ENCODE data around the gene CDH23.

The CDH23 gene

GRCh38 chr10:71807557-71808510 lies 411.1 kb downstream of the CDH23 start:
- H3K4me3 ChIP-seq, result no peak overlapping the region
- DNase-seq (ENCODE audit: low spot score in 2 of 2), result no peak
- H3K9me3 ChIP-seq, result no peaks in the 10 kb centered on the region
- no peaks in the 10 kb centered on the region for H3K27me3 ChIP-seq (ENCODE audit: low read depth)
- H3K36me3 ChIP-seq (replicated peaks), result no peaks in the 10 kb centered on the region
- no peaks in the 10 kb centered on the region for H3K4me1 ChIP-seq
- in situ Hi-C loops (cut with MboI; ENCODE audit: low sequenced_read_pairs), result no loop called here

- H3K27me3 ChIP-seq (ENCODE audit: low read depth), result no peaks in the 10 kb centered on the region
- no peaks in the 10 kb centered on the region for H3K4me1 ChIP-seq
- no peak overlapping the region for H3K4me3 ChIP-seq
- H3K9me3 ChIP-seq, result no peaks in the 10 kb centered on the region
- no peaks in the 10 kb centered on the region for H3K36me3 ChIP-seq (replicated peaks)
- in situ Hi-C loops (cut with MboI; ENCODE audit: low sequenced_read_pairs), result no loop called here
- DNase-seq (ENCODE audit: low spot score in 2 of 2), result no peak
Observed at GRCh38 chr10:71809628-71810027, 412.9 kb downstream of the CDH23 start.

- in situ Hi-C loops (cut with MboI; ENCODE audit: low sequenced_read_pairs), result no loop called here
- no peaks in the 10 kb centered on the region for H3K36me3 ChIP-seq (replicated peaks)
- H3K9me3 ChIP-seq, result no peaks in the 10 kb centered on the region
- no peak overlapping the region for H3K4me3 ChIP-seq
- H3K4me1 ChIP-seq, result no peaks in the 10 kb centered on the region
- H3K27me3 ChIP-seq (ENCODE audit: low read depth), result no peaks in the 10 kb centered on the region
- no peak for DNase-seq (ENCODE audit: low spot score in 2 of 2)
Observed at GRCh38 chr10:71810048-71810750, 413.5 kb downstream of the CDH23 start.

- in situ Hi-C loops (cut with MboI; ENCODE audit: low sequenced_read_pairs), result no loop called here
Observed at GRCh38 chr10:71811351-71811750, 414.6 kb downstream of the CDH23 start.

GRCh38 chr10:71812016-71812912 lies 415.5 kb downstream of the CDH23 start:
- no peak overlapping the region for H3K4me3 ChIP-seq
- DNase-seq (ENCODE audit: low spot score in 2 of 2), result peak; percentile 11 to 79
- peaks cover 16% of the 10 kb centered on the region for H3K36me3 ChIP-seq (replicated peaks)
- H3K27me3 ChIP-seq (ENCODE audit: low read depth), result no peaks in the 10 kb centered on the region
- H3K9me3 ChIP-seq, result no peaks in the 10 kb centered on the region
- in situ Hi-C loops (cut with MboI; ENCODE audit: low sequenced_read_pairs), result no loop called here
- no peaks in the 10 kb centered on the region for H3K4me1 ChIP-seq

More at GRCh38 chr10:71811351-71811750, 414.6 kb downstream of the CDH23 start:
- no peaks in the 10 kb centered on the region for H3K27me3 ChIP-seq (ENCODE audit: low read depth)
- H3K4me1 ChIP-seq, result no peaks in the 10 kb centered on the region
- DNase-seq (ENCODE audit: low spot score in 2 of 2), result no peak
- no peak overlapping the region for H3K4me3 ChIP-seq
- H3K9me3 ChIP-seq, result no peaks in the 10 kb centered on the region
- H3K36me3 ChIP-seq (replicated peaks), result peaks cover 6% of the 10 kb centered on the region

GRCh38 chr10:71812913-71813590 lies 416.3 kb downstream of the CDH23 start:
- H3K36me3 ChIP-seq (replicated peaks), result peaks cover 23% of the 10 kb centered on the region
- no peaks in the 10 kb centered on the region for H3K9me3 ChIP-seq
- H3K4me1 ChIP-seq, result no peaks in the 10 kb centered on the region
- in situ Hi-C loops (cut with MboI; ENCODE audit: low sequenced_read_pairs), result no loop called here
- no peak overlapping the region for H3K4me3 ChIP-seq
- DNase-seq (ENCODE audit: low spot score in 2 of 2), result no peak
- no peaks in the 10 kb centered on the region for H3K27me3 ChIP-seq (ENCODE audit: low read depth)

- Histone ChIP-seq H3K36me3 (replicated peaks) (peaks cover 43% of the 10 kb centered on the region), H3K4me1 (no peaks in the 10 kb centered on the region), H3K9me3 (no peaks in the 10 kb centered on the region), H3K4me3 (no peak overlapping the region), H3K27me3 (ENCODE audit: low read depth) (no peaks in the 10 kb centered on the region)
- in situ Hi-C loops (cut with MboI; ENCODE audit: low sequenced_read_pairs), result no loop called here
- DNase-seq (ENCODE audit: low spot score in 2 of 2), result no peak
Observed at GRCh38 chr10:71814922-71815411, 418.2 kb downstream of the CDH23 start.

- in situ Hi-C loops (cut with MboI; ENCODE audit: low sequenced_read_pairs), result no loop called here
- H3K9me3 ChIP-seq, result no peaks in the 10 kb centered on the region
- H3K4me1 ChIP-seq, result no peaks in the 10 kb centered on the region
- H3K4me3 ChIP-seq, result no peak overlapping the region
- no peak for DNase-seq (ENCODE audit: low spot score in 2 of 2)
- peaks cover 47% of the 10 kb centered on the region for H3K36me3 ChIP-seq (replicated peaks)
- H3K27me3 ChIP-seq (ENCODE audit: low read depth), result no peaks in the 10 kb centered on the region
Observed at GRCh38 chr10:71815515-71816130, 418.9 kb downstream of the CDH23 start.

GRCh38 chr10:71816421-71816851 lies 419.7 kb downstream of the CDH23 start:
- Histone ChIP-seq H3K4me1 (no peaks in the 10 kb centered on the region), H3K27me3 (ENCODE audit: low read depth) (no peaks in the 10 kb centered on the region), H3K4me3 (no peak overlapping the region), H3K36me3 (replicated peaks) (peaks cover 55% of the 10 kb centered on the region), H3K9me3 (no peaks in the 10 kb centered on the region)
- DNase-seq (ENCODE audit: low spot score in 2 of 2), result no peak
- in situ Hi-C loops (cut with MboI; ENCODE audit: low sequenced_read_pairs), result no loop called here

- peaks cover 62% of the 10 kb centered on the region for H3K36me3 ChIP-seq (replicated peaks)
- H3K4me3 ChIP-seq, result no peak overlapping the region
- H3K4me1 ChIP-seq, result no peaks in the 10 kb centered on the region
- no peaks in the 10 kb centered on the region for H3K27me3 ChIP-seq (ENCODE audit: low read depth)
- no peak for DNase-seq (ENCODE audit: low spot score in 2 of 2)
- no peaks in the 10 kb centered on the region for H3K9me3 ChIP-seq
- in situ Hi-C loops (cut with MboI; ENCODE audit: low sequenced_read_pairs), result no loop called here
Observed at GRCh38 chr10:71816936-71817618, 420.4 kb downstream of the CDH23 start.

- in situ Hi-C loops (cut with MboI; ENCODE audit: low sequenced_read_pairs), result no loop called here
Observed at GRCh38 chr10:71817831-71818655, 421.3 kb downstream of the CDH23 start.

More at GRCh38 chr10:71817831-71818655, 421.3 kb downstream of the CDH23 start:
- Histone ChIP-seq H3K4me3 (no peak overlapping the region), H3K4me1 (no peaks in the 10 kb centered on the region), H3K36me3 (replicated peaks) (peaks cover 69% of the 10 kb centered on the region), H3K9me3 (no peaks in the 10 kb centered on the region), H3K27me3 (ENCODE audit: low read depth) (no peaks in the 10 kb centered on the region)
- DNase-seq (ENCODE audit: low spot score in 2 of 2), result no peak

All from HAP-1 (cell line).